GM18511 (cell line): ENCODE measurements around the gene NDUFA7.
"Not testable (repeated sequence)": the region's sequence is repeated elsewhere in the genome, so short reads cannot be mapped to it uniquely, and the experiment has no call there.

Source experiments
- ATAC-seq: cut with Tn5 transposase; IDR thresholded peaks from one replicate; pipeline ENCODE4 v1.9.1; 2021; ENCODE audit warnings: mild to moderate bottlenecking, moderate library complexity; ENCODE audit not compliant: unreplicated experiment

Gene NDUFA7

DNA sequence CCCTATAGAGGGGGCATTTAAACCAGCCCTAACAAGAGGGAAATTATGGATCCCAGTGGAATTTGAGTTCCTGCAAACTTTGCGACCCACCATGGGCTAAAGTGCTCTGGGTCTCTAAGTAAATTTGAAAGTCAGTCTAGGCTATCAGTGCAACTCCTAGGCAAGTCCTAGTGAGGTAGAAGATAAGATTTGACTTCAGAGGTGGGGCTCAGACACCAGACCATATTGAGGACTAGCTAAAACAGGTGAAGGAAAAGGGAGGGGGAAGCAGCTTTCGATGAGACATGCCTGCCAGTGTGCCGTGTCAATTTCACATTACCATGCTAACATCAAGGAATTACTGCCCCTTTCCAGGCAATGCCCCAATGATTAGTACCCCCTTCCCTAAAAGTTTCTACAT is 51.5 kb downstream of the NDUFA7 start:
- ATAC-seq: no peak

- no peak for ATAC-seq
Observed at GRCh38 chr19:8265872-8266271, 55.3 kb downstream of the NDUFA7 start.

DNA sequence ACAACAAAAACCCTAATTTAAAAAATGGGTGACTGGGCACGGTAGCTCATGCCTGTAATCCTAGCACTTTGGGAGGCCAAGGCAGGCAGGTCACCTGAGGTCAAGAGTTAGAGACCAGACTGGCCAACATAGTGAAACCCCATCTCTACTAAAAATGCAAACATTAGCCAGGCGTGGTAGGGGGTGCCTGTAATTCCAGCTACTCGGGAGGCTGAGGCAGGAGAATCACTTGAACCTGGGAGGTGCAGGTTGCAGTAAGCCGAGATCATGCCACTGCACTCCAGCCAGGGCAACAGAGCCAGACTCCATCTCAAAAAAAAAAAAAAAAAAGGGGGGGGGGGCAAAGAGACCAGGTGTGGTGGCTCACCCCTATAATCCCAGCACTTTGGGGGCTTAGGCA is 56.9 kb downstream of the NDUFA7 start:
- not testable (repeated sequence) for ATAC-seq

- no peak for ATAC-seq
Observed at GRCh38 chr19:8262431-8262830, 58.7 kb downstream of the NDUFA7 start.

- ATAC-seq: no peak
Observed at GRCh38 chr19:8261881-8262280, 59.3 kb downstream of the NDUFA7 start.

- no peak for ATAC-seq
Observed at GRCh38 chr19:8261347-8261746, 59.8 kb downstream of the NDUFA7 start.
